Measurements from ENCODE around the gene RPS6KA5.

The RPS6KA5 gene

GRCh38 chr14:90892970-90893369 is 167.5 kb downstream of the RPS6KA5 start:
- Histone ChIP-seq H3K36me3 (peaks cover 6% of the 10 kb centered on the region; the same call in 1 of the 2 replicates), H3K9me3 (ENCODE audit: severe bottlenecking) (no peaks in the 10 kb centered on the region), H3K27ac (no peak overlapping the region), H3K4me3 (ENCODE audit: low read depth, low read length) (no peak overlapping the region), H3K27me3 (ENCODE audit: insufficient read depth, low read depth, severe bottlenecking) (no peaks in the 10 kb centered on the region)
- no peak for DNase-seq
- no peak for TF ChIP-seq CTCF (IDR thresholded peaks at IDR 0.05; ENCODE audit: low read depth, low read length)

- Histone ChIP-seq H3K27ac (no peak overlapping the region), H3K27me3 (ENCODE audit: insufficient read depth, low read depth, severe bottlenecking) (no peaks in the 10 kb centered on the region), H3K9me3 (ENCODE audit: severe bottlenecking) (no peaks in the 10 kb centered on the region), H3K36me3 (no peaks in the 10 kb centered on the region), H3K4me3 (ENCODE audit: low read depth, low read length) (no peak overlapping the region)
- TF ChIP-seq CTCF (IDR thresholded peaks at IDR 0.05; ENCODE audit: low read depth, low read length): no peak
- DNase-seq: no peak
Observed at GRCh38 chr14:90891326-90891725, 169.1 kb downstream of the RPS6KA5 start.

- no peak overlapping the region for H3K27ac ChIP-seq
- no peaks in the 10 kb centered on the region for H3K36me3 ChIP-seq
- no peak for DNase-seq
- TF ChIP-seq CTCF (IDR thresholded peaks at IDR 0.05; ENCODE audit: low read depth, low read length): no peak
- no peaks in the 10 kb centered on the region for H3K9me3 ChIP-seq (ENCODE audit: severe bottlenecking)
- no peaks in the 10 kb centered on the region for H3K27me3 ChIP-seq (ENCODE audit: insufficient read depth, low read depth, severe bottlenecking)
- no peak overlapping the region for H3K4me3 ChIP-seq (ENCODE audit: low read depth, low read length)
Observed at GRCh38 chr14:90890322-90891020, 170.0 kb downstream of the RPS6KA5 start.

- Histone ChIP-seq H3K27ac (no peak overlapping the region), H3K9me3 (ENCODE audit: severe bottlenecking) (peaks cover 9% of the 10 kb centered on the region)
- no peak for TF ChIP-seq CTCF (IDR thresholded peaks at IDR 0.05; ENCODE audit: low read depth, low read length)
Observed at GRCh38 chr14:90886297-90886815, 174.1 kb downstream of the RPS6KA5 start.

GRCh38 chr14:90883782-90884181 is 176.7 kb downstream of the RPS6KA5 start:
- H3K36me3 ChIP-seq: peaks cover 8% of the 10 kb centered on the region
- TF ChIP-seq CTCF (IDR thresholded peaks at IDR 0.05; ENCODE audit: low read depth, low read length): no peak
- no peaks in the 10 kb centered on the region for H3K27me3 ChIP-seq (ENCODE audit: insufficient read depth, low read depth, severe bottlenecking)

More at GRCh38 chr14:90886297-90886815, 174.1 kb downstream of the RPS6KA5 start:
- Histone ChIP-seq H3K27me3 (ENCODE audit: insufficient read depth, low read depth, severe bottlenecking) (no peaks in the 10 kb centered on the region), H3K36me3 (peaks cover 8% of the 10 kb centered on the region), H3K4me3 (ENCODE audit: low read depth, low read length) (no peak overlapping the region)
- no peak for DNase-seq

More at GRCh38 chr14:90883782-90884181, 176.7 kb downstream of the RPS6KA5 start:
- no peak for DNase-seq
- no peak overlapping the region for H3K4me3 ChIP-seq (ENCODE audit: low read depth, low read length)
- H3K9me3 ChIP-seq (ENCODE audit: severe bottlenecking): peaks cover 12% of the 10 kb centered on the region
- no peak overlapping the region for H3K27ac ChIP-seq

All from WERI-Rb-1 (cell line).